BLaER1 (cell line): ENCODE results near the gene ASTN2.

Experiments
- H3K27ac ChIP-seq: shearing (Covaris generic); formaldehyde crosslinking; 2 replicates; pipeline ENCODE4 v1.8.1; 2022
- H3K27me3 ChIP-seq: shearing (Covaris generic); formaldehyde crosslinking; 2 replicates; pipeline ENCODE4 v1.8.1; 2022
- H3K36me3 ChIP-seq: shearing (Covaris generic); formaldehyde crosslinking; 2 replicates; pipeline ENCODE4 v1.8.1; 2022
- H3K4me1 ChIP-seq: shearing (Covaris generic); formaldehyde crosslinking; 2 replicates; pipeline ENCODE4 v1.8.1; 2022
- H3K4me2 ChIP-seq: shearing (Covaris generic); formaldehyde crosslinking; 2 replicates; pipeline ENCODE4 v1.8.1; 2022
- H3K4me3 ChIP-seq: shearing (Covaris generic); formaldehyde crosslinking; 2 replicates; pipeline ENCODE4 v1.8.1; 2022
- H3K9ac ChIP-seq: shearing (Covaris generic); formaldehyde crosslinking; 2 replicates; pipeline ENCODE4 v1.8.1; 2022
- H3K9me3 ChIP-seq: shearing (Covaris generic); formaldehyde crosslinking; 2 replicates; pipeline ENCODE4 v1.8.1; 2022
- H4K20me1 ChIP-seq: shearing (Covaris generic); formaldehyde crosslinking; 2 replicates; pipeline ENCODE4 v1.8.1; 2022
- Cebpa-rat ChIP-seq: shearing (Covaris generic); IDR thresholded peaks from 2 replicates; pipeline ENCODE4 v1.8.1; 2022

Gene ASTN2

DNA sequence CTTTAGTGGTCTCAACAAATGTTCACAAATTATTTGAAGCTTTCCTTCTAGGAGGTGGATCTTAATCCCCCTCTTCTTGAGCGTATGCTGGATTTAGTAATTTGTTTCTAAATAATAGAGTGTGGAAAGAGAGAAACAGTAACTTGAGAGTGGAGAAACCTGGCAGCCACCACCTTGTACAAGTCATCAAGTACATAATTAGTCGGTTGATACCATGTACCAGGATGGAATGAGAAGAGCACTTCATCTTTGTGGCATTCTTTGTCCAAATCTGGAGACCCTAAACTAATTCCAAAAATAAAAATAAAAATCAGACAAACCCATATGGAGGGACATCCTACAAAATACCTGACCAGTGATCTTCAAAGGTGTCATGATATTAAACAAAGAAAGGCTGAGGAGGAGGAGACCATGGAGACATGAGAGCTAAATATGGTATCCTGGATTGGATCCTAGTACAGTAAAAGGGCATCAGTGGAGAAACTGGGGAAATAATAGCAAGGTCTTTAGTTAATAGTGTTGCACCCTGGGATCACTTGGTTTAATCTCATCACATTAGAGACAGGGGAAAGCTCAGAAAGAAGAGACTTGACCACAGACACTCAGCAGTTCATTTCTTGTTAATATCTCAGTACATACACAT is 147.9 kb downstream of the ASTN2 start:
- H3K4me2 ChIP-seq, result no peak overlapping the region
- peaks cover 4% of the 10 kb centered on the region; the same call in 1 of the 2 replicates for H3K9me3 ChIP-seq
- H3K27ac ChIP-seq, result no peak overlapping the region
- no peak overlapping the region for H3K9ac ChIP-seq
- H3K36me3 ChIP-seq, result no peaks in the 10 kb centered on the region
- no peaks in the 10 kb centered on the region for H3K27me3 ChIP-seq
- no peaks in the 10 kb centered on the region for H4K20me1 ChIP-seq
- no peak overlapping the region for H3K4me3 ChIP-seq
- no peak for TF ChIP-seq Cebpa-rat
- peaks cover 11% of the 10 kb centered on the region for H3K4me1 ChIP-seq

DNA sequence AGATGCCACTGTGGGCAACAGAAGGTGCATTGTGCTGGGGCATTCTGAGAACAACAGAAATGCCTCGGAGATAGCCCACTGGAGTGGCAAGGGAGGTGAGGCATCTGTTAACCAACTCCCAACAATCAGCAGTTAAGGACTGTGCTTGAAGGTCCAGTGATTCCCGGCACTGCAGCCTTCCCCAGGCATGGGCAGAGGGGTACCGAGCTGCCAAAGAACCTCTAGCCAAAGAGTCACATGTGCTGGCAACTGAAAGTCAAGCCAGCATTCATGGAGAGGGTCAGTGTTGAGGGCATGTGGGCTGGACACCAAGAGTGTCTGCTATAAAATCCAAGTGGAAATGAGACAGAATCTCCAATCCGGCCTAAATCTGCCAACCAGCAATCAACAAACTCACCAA is 149.6 kb downstream of the ASTN2 start:
- Histone ChIP-seq H3K36me3 (no peaks in the 10 kb centered on the region), H3K9me3 (no peaks in the 10 kb centered on the region)

DNA sequence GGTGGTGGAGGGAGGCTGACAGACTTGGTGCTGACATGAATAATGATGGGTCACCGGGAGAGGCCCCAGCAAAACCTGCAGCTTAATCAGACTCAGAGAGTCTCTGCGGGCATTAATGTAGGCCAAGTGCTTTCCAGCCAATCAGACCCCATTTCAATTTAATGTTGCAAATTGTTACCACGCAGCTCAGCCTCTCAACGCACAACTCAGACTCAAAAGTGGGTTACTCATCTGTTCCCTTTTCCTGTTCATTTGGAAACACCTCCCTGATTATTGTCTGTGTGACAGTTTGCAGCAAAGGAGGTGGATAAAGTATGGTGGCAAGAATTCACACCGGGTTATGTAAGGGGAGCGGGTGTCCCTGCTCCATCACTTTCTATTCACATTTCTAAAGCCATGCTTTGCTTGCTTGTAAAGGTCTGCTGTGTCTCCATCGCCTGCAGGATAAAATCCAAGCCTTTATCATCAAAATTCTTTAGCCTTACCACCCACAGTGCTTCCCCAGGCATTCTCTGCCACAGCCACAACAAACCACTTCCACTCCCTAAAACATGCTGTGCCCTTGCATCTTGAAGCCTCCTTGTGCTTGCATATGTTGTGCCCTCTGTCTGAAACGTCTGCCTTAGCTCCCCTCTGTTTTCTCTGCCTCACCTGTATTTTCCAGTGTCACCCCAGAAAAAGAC is 156.5 kb downstream of the ASTN2 start:
- Histone ChIP-seq H3K4me3 (no peak overlapping the region), H3K4me1 (peaks cover 6% of the 10 kb centered on the region; the same call in 1 of the 2 replicates)
- no peak for TF ChIP-seq Cebpa-rat

More for the DNA sequence above, 149.6 kb downstream of the ASTN2 start:
- no peaks in the 10 kb centered on the region for H3K27me3 ChIP-seq
- H3K4me2 ChIP-seq, result no peak overlapping the region
- no peaks in the 10 kb centered on the region for H4K20me1 ChIP-seq
- H3K4me1 ChIP-seq, result peaks cover 2% of the 10 kb centered on the region; the same call in 1 of the 2 replicates
- H3K27ac ChIP-seq, result no peak overlapping the region
- TF ChIP-seq Cebpa-rat, result no peak
- H3K4me3 ChIP-seq, result no peak overlapping the region
- H3K9ac ChIP-seq, result no peak overlapping the region

DNA sequence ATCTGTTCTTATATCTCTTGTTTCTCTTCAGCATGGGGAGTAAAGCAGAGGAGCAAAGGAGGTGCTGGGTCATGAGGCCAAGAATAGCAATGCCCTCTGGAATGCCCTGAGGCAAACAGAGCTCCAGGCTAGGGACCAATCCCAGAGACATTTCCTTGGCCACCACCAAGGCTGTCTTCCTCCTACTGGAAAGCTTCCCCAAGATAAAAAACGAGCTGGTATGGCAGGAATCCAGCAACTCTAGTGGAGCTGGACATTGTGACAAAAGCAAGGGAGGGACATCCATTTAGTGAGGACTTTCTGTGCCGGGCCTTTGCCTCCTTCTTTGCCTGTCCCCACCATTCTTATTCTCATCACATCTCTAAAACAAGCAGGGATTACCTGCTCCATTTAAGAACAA is 161.6 kb downstream of the ASTN2 start:
- no peak overlapping the region for H3K27ac ChIP-seq
- no peak overlapping the region for H3K4me3 ChIP-seq
- H3K27me3 ChIP-seq, result no peaks in the 10 kb centered on the region
- no peak overlapping the region for H3K4me2 ChIP-seq
- H3K4me1 ChIP-seq, result peaks cover 5% of the 10 kb centered on the region; the same call in 1 of the 2 replicates
- H3K9me3 ChIP-seq, result no peaks in the 10 kb centered on the region
- no peak for TF ChIP-seq Cebpa-rat
- H4K20me1 ChIP-seq, result no peaks in the 10 kb centered on the region
- H3K36me3 ChIP-seq, result no peaks in the 10 kb centered on the region
- H3K9ac ChIP-seq, result no peak overlapping the region

More for the DNA sequence above, 156.5 kb downstream of the ASTN2 start:
- no peak overlapping the region for H3K27ac ChIP-seq
- no peaks in the 10 kb centered on the region for H4K20me1 ChIP-seq
- no peaks in the 10 kb centered on the region for H3K36me3 ChIP-seq
- no peaks in the 10 kb centered on the region for H3K9me3 ChIP-seq
- no peak overlapping the region for H3K4me2 ChIP-seq
- no peaks in the 10 kb centered on the region for H3K27me3 ChIP-seq
- no peak overlapping the region for H3K9ac ChIP-seq

DNA sequence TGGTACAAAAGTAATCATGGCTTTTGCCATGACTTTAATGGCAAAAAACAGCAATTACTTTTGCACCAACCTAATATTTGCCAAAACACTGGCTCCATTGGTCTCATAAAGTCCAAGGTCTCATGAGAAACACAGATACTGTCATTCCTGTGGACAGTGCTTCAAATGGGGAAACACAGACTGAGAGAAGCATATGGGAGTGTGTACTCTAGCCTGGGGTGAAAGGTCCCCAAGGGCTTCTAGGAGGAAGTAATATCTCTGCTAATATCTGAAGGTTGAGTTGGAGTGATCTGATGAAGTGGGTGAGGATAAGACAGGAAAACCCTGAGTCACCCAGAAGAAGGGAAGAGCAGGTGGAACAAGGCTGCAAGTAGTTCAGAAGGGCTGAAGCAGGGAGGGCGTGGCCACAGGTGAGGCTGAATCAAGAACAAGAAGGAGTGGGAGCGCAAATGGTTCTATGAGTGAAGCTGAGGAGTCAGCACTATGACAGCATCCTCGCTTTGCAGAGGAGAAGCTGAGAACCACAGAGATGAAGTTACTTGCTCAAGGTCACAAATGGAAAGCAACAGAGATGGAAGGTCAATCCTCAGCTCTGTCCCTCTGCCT is 164.1 kb downstream of the ASTN2 start:
- Histone ChIP-seq H3K4me2 (no peak overlapping the region), H3K27me3 (no peaks in the 10 kb centered on the region), H3K4me1 (peaks cover 5% of the 10 kb centered on the region; the same call in 1 of the 2 replicates), H3K9me3 (no peaks in the 10 kb centered on the region), H3K36me3 (no peaks in the 10 kb centered on the region), H3K4me3 (no peak overlapping the region), H4K20me1 (no peaks in the 10 kb centered on the region), H3K27ac (no peak overlapping the region), H3K9ac (no peak overlapping the region)
- TF ChIP-seq Cebpa-rat, result no peak

DNA sequence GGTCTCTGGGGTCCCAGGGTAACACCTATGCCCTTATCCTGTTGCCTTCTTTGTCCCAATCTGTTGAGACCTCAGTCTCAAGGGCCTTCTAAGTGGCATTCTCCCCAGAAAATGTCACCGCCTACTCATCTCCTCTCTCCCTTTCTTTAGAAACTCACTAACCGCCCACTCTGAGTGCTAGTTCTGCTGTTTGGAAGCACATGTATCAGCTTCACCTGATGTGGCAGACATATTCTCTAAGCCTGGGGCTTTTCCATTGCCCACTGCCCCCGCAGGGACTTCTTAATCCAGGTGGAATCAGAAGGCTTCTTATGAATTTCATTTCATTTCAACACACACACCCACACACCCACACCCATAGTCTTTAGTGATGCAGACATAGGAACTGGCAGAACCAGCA is 165.1 kb downstream of the ASTN2 start:
- Histone ChIP-seq H3K4me3 (no peak overlapping the region), H3K4me1 (peaks cover 5% of the 10 kb centered on the region; the same call in 1 of the 2 replicates), H3K4me2 (peak overlapping the region; percentile 17; the same call in 1 of the 2 replicates), H3K9me3 (no peaks in the 10 kb centered on the region), H3K9ac (no peak overlapping the region), H3K27me3 (no peaks in the 10 kb centered on the region), H4K20me1 (no peaks in the 10 kb centered on the region), H3K27ac (no peak overlapping the region), H3K36me3 (no peaks in the 10 kb centered on the region)
- no peak for TF ChIP-seq Cebpa-rat

DNA sequence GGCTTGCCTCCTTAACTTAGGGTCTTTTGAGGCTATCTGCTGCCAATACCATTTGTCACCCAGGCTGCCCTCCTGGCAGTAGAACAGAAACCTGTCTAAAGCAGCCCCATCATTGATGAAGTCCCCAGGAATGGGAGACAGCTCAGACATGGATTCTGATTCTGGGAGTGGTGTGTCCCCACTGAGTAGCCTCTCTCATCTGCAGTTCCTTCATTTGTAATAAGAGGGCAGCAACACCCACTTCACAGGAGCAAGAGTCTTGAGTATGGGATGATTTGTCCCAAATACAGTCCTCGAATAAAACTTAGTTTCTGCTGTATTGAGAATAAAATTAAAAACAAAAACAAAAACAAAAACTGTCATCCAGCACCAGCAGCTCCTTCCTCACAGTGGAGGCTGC is 167.6 kb downstream of the ASTN2 start:
- Histone ChIP-seq H3K4me2 (no peak overlapping the region), H3K36me3 (no peaks in the 10 kb centered on the region), H4K20me1 (no peaks in the 10 kb centered on the region), H3K27me3 (no peaks in the 10 kb centered on the region), H3K9me3 (peaks cover 6% of the 10 kb centered on the region), H3K4me1 (peaks cover 5% of the 10 kb centered on the region; the same call in 1 of the 2 replicates), H3K27ac (no peak overlapping the region), H3K4me3 (no peak overlapping the region), H3K9ac (no peak overlapping the region)
- no peak for TF ChIP-seq Cebpa-rat

DNA sequence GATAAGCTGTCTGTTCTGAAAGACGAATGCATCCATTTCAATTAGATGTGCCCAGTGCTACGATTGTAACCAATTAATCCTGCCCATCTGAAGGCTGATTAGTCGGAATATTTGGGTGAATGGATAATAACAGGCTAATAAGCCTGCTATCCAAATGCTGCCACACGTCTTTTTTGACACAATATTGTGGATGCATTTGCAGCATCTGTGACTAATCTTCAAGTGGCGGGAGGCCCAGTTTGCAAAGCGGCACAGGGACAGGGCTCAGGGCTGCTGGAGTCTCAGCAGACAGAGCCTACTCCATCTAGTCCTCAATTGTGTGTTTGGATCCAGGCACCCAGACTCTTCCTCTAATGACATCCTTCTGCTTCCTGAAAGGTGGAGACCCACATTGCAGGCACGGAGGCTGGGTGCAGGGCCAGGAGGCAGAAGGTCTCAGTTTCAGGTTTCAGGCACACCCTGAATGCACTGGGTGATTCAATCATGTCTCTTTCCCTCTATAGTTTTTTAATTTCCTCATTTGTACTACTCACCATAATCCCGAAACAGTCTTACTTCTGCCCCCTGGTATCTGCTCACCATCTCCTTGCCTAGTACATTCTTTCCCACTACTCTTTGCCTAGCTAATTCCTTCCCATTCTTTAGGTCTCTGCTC is 169.6 kb downstream of the ASTN2 start:
- no peaks in the 10 kb centered on the region for H3K27me3 ChIP-seq
- H3K36me3 ChIP-seq, result no peaks in the 10 kb centered on the region
- H3K27ac ChIP-seq, result no peak overlapping the region
- no peak overlapping the region for H3K4me3 ChIP-seq
- peaks cover 6% of the 10 kb centered on the region for H3K9me3 ChIP-seq
- H3K4me1 ChIP-seq, result peaks cover 5% of the 10 kb centered on the region; the same call in 1 of the 2 replicates
- no peak for TF ChIP-seq Cebpa-rat
- no peak overlapping the region for H3K4me2 ChIP-seq
- no peaks in the 10 kb centered on the region for H4K20me1 ChIP-seq
- no peak overlapping the region for H3K9ac ChIP-seq

DNA sequence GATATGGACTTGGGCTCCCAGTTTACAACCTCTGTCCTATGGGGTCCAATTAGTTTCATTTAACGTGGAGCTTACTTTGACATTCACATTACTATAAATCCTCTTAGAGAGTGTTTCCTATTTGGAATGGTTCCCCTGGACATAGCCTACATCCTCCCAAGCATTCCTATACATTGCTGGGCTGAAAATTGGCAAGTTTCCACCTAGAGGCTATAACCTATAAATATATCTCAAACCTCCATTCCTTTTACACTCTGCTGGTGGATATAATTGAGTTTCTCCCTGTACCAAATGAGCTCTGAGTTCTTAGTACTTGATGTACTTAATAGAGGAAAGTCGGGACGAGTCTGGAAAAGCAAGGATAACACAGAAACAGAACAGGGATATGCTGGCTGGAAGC is 172.8 kb downstream of the ASTN2 start:
- Histone ChIP-seq H3K36me3 (no peaks in the 10 kb centered on the region), H3K27me3 (no peaks in the 10 kb centered on the region), H3K4me1 (0 out of 2 replicates have a peak, but pooled peaks cover 4% of the 10 kb centered on the region), H4K20me1 (no peaks in the 10 kb centered on the region), H3K4me3 (no peak overlapping the region), H3K4me2 (no peak overlapping the region), H3K9me3 (peaks cover 6% of the 10 kb centered on the region), H3K27ac (no peak overlapping the region), H3K9ac (no peak overlapping the region)
- TF ChIP-seq Cebpa-rat, result no peak
